Measurements from ENCODE around the gene NOTUM.

Gene NOTUM

DNA sequence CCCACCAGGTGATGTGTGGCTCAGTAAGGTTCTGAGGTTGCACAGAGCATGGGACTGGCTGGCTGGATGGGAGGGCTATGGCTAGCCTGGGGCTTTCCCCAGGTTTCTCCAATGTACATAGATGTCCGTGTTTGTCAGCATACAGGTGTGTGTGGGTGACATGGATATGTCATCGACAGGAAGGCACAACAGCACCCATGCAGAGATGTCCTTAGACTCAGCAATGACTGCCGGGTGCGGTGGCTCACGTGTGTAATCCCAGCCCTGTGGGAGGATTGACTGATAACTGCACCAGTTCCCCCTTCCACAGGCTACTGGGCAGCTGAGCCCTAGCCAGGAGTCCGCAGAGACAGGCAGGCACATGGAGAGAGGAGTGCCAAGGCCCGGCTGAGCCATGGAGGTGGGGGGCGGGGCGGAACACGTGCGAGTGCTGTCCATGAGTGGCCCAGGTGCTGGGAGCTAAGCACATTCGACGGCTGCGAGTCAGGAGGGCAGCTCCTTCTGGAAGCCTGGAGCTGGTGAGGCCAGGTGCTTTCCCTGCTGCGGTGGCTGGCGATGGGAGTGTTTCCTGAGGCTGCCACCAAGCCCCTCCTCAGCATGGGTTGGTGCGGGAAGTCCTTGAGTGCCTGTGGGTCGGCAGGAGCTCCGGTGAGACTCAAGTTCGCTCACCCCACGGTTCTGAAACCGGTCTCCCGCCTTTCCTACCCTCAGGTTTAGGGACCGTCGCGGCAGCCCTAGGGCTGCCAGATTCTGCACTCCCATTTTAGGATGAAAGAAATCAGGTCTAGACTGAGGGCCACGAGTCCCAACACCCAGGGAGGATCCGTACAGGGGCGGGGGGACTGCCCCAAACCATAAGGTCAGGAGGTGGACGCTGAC, 15.6 kb upstream of the NOTUM start:
- no peak for DNase-seq

- no peak for DNase-seq
Observed at GRCh38 chr17:81973432-81973831, 12.4 kb upstream of the NOTUM start.

- no peak for DNase-seq
Observed at GRCh38 chr17:81968850-81969812, 8.1 kb upstream of the NOTUM start.

GRCh38 chr17:81968396-81968745, 7.4 kb upstream of the NOTUM start:
- DNase-seq: no peak

- DNase-seq: peak; percentile 90
Observed at GRCh38 chr17:81967533-81968395, 6.8 kb upstream of the NOTUM start.

GRCh38 chr17:81967244-81967532, 6.2 kb upstream of the NOTUM start:
- DNase-seq: no peak

DNA sequence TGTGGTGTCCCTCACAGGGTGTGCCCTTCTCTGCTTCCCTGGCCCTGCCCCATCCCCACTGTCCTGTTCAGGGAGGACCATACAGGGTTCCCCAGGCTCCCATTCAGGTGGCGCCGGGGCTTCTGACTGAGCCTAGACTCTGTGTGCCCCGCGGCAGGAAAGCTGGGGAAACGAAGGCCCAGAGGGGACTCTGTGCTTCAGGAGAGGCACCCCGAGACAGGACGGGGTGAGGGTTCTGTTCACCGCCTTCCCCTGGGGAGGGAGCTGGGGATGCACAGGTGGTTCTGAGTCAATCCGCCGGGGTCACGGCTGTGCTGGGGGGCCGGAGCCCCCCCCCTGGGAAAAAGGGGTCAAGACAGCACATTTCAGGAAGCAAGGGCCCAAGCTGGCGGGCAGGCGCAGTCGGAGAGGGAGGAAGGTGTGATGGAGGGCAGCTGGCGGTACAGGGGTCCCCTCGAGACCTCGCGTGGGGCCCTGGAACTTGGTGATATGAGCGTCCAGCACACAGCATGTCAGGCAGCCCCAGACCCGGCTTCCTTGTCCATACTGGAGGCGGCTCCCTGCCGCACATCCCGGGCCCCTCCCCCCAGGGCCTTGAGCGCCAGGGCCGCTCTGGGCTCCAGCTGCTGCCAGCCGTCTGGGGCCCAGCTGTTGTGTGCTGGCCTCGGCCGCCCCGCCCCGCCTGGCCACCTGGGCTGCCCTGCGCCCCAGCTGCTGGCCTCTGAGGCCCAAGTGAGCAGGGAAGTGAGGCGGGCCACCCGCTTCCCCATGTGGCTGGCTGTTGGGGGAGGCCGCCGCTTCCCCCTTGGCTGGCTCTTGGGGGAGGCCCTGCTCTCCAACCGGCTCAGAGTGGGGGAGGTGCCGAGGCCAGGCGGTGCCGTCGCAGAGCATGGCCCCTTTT, 5.6 kb upstream of the NOTUM start:
- peak; percentile 88 for DNase-seq

DNA sequence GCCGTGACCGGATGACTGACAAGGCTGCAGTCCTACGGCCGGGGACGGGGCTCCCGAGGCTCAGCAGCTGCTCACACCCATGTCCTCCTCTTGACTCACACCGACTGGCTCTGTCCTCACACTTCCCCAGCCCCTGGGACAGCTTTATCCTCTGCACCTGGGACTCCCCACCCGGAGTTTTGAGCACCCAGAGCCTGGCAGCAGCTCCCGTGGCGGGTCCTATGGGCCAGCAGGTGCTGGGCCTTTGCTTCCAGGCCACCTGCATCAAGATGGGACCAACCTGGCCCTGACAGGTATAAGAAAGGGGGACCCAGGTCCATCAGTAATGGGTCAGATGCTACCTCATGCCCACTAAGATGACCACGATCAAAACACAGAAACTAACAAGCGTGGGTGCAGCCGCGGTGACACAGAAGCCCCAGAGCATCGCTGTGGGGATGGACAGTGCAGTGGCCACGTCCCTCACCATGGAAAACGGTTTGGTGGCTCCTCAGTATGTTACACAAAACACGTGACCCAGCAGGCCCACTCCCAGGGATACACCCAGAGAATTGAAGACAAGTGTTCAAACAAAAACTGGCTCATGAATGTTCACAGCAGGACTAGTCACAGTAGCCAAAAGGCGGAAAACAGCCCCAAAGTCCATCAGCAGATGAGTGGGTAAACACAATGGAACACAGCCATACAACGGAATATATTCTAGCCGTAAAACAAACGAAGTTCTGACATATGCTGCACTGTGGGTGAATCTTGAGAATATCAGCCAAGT, 3.3 kb upstream of the NOTUM start:
- no peak for DNase-seq

DNA sequence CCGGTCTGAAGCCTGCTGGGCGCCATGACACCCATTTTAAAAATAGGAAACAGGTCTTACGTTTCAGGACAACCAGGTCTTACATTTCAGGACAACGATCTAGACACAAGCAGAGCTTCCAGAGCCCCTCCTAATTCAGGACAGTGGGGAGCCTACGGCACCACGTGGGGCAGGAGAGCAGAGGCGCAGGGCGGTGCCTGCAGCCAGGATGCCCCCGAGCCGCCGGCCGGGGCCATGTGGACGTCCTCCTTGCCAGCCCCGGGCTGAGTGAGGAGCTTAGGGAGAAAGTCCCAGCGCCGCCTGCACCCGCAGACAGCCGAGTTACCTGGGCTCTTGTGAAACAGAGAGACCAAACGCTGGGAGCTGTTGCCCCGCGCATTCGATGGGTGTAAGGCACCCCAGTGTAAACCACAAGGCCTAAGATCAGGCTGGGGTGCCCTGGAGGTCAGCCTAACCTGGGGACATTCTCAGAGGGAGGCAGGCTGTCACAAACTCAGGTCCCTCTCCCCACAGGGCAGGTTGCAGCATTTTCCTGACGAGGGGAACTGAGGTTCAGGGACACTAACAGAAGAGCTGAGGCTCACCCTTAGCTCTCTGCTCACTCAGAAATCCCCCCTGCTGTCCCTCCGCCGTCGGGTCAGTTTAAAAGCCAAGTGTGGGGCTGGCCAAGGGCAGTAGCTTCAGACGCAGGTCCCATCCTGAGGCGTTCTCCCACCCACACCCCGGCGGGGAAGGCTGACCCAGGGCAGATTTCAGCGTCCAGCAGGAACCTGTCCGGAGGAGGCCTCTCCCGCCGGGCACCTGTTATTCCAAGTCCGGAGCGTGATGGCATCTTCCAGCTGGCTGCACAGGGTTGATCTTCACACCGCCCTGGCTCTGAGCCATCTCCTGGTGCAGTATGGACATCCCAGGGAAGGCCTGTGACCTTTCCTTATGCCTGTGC, 1.8 kb upstream of the NOTUM start:
- DNase-seq: no peak

DNA sequence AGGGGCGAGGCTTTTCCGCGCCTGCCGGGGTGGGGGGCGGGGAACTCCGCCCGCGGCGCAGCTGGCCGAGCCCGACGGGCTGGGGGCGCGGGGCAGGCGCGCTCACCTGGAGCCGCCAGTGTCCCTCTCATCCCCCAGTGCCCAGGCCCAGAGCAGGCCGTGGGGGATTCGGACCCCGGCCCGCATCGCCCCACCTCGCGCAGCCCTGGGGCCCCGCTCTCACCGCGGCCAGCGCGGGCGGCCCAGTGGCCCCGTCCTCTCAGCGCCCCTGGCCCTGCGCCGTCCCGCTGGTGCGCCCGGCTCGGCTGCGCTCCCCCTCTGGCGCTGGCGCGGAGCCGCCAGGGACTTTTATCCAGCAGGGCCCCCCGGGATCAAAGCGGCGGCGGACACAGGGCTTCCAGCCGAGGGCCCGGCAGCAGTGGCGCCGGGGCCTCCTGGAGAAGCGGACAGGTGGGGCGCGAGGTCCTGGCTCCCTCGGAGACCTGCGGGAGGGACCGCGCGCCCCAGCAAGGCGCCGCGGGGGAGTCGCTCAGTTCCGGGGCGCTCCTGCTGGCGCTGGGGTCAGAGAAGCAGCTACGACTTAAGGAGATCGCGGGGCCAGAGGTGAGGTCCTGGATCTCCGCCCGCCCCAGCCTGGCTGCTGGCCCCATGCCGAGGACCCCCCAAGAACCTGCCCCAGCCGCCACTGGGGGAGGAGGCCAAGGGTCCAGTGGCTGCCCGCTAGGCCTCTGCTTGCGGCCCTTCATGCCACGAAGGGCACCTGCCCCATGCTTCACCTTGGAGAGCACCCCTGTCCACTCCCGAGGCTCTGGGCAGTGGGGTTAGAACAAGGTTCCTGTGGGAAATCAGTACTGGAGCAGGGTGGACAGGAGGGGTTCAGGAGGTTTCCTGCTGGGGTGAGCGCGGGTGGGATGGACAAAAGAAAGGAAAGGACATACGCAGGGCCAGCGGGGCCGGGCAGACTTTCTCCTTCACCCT, 823 bp upstream of the NOTUM start:
- DNase-seq: no peak

GRCh38 chr17:81960130-81960958, 643 bp downstream of the NOTUM start:
- no peak for DNase-seq

DNA sequence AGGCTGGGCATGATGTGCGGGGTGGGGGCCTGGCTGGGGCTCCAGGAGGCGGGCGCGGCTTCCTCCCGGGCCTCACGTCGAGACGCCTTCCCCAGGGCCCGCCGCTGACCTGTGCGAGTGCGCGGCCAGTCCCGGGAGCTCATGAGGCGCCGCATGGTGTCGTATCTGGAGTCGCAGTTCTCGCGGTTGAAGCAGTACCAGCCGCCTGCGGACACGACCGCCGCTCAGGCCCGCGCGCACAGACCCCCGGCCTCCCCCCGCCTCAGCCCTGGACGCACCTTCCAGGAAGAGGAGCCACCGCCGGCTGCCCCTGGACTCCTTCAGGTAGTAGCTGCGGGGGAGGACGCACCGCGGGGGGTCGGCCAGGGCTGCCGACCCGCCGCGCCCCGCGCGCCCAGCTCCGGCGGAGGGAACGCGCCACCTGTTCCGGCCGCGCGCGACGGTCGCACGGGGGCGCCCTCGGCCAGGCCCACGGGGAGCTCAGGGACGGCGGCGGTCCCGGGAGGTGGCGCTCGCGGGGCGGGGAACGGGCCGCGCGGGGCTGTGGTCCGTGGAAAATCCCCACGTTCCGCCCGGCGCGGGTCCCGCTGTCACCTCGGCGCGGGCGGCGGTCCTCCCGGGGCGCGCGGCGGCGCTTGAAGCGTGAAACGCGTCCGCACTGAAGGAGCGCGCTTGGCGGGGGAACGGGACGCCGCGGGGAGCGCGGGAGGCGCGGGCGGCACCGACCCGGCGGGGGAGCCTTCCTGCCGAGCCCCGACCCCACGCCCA, 1.4 kb downstream of the NOTUM start:
- DNase-seq: peak; percentile 67

DNA sequence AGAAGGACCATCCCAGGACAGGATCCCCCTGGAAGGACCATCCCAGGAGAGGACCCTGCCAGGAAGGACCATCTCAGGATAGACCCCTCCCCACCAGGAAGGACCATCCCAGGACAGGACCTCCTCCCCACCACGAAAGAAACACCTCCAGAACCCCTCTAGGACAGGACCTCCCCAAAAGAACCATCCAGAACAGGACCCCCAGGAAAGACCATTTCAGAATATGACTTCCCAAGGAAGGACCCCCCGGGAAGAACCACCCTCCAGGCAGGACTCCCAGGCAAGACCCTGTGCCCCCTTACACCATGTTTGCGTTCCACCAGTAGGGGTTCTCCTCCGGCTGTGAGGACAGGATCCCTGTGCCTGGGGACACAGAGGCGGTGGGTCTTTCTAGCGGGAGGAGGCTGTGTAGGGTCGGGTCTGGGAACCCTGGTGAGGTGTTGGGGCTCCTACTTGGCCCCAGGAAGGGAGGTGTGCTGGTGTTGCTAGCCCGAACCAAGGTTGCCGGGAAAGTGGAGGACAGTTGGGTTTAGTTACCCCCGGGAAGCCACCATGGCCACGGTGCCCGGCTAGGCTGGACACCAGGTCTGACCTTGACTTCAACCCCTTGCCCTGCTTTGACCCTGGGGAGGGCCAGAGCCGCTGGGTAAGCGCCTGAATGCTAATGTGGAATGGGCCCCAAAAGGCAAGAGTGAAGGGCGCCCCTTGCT, 2.2 kb downstream of the NOTUM start:
- DNase-seq: no peak

- no peak for DNase-seq
Observed at GRCh38 chr17:81957691-81958432, 3.1 kb downstream of the NOTUM start.
